HG02884 (cell line): Measurements from ENCODE around the gene TNFAIP8L1.
A peak's percentile ranks its signal among the peaks of the same experiment; 100 is the strongest.

Experiments
- ATAC-seq: cut with Tn5 transposase; IDR thresholded peaks from one replicate; pipeline ENCODE4 v1.9.1; 2021; ENCODE audit warnings: mild to moderate bottlenecking, moderate library complexity; ENCODE audit not compliant: unreplicated experiment

The TNFAIP8L1 gene

DNA sequence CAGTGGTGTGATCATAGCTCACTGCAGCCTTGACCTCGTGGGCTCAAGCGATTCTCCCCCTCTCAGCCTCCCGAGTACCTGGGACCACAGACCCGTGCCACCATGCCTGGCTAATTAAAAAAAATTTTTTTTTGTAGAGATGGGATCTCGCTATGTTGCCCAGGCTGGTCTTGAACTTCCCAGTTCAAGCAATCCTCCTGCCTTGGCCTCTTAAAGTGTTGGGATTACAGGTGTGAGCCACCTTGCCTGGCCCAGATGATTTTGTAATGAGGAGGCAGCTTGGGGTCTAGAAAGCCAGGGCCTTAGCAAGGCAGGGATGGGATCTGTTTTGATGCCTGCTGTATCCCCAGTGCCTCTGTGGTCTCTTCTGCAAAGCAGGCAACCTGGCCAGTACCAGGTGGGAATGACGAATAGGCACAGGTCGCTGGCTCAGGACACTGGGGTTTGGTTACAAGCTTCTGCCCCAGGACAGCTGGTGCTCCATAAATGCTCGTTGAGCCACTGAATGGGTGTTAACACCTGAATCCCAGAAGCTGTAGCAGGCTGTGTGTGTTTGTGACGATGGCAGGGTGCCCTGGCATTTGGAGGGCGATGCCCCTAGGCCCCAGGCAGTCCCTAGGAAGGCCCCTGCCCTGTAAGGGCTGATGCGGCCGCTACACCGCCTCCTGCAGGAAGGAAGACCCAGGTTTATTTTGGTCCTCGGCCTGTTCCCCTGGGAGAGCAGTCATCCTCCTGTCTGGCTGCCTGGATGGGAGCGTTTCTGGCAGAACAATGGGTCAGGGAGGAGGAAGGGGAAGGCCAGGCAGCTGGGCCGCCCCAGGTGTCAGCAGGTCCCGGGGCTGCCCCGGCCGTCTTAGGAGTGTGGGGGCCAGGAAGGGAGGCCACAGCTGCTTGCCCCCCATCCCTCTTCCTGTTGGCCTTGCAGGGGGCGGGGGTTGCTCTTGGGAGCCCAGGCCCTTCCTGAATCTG, 8.6 kb downstream of the TNFAIP8L1 start:
- ATAC-seq: no peak

DNA sequence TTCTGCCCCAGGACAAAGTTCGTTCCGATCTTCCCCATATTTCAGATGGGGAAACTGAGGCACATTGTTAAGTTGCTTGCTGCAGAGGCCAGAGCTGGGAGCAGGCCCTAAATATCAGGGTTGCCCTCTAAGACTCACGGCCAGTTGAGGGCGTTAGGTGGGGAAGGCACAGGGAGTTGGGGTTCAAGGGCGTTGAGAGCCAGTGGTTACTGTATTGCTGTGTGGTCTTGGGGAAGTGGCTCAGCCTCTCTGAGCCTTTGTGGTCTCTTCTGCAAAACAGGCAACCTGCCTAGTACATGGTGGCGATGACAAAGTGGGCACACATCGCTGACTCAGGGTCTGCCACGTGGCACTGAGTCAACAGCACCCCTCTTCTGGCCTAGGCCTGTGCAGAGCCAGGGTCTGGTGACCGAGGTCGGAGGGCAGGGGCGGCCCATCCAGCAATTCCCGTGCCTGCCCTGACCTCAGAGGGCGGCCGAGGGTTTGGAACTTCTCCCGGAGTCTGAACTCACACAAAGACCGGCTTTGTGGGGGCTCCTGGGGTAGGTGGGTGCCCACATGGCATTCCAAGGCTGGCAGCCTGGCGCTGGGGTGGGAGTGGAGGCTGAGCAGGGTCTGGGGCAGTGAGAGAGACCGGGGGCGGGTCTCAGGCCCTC, 10.2 kb downstream of the TNFAIP8L1 start:
- no peak for ATAC-seq

DNA sequence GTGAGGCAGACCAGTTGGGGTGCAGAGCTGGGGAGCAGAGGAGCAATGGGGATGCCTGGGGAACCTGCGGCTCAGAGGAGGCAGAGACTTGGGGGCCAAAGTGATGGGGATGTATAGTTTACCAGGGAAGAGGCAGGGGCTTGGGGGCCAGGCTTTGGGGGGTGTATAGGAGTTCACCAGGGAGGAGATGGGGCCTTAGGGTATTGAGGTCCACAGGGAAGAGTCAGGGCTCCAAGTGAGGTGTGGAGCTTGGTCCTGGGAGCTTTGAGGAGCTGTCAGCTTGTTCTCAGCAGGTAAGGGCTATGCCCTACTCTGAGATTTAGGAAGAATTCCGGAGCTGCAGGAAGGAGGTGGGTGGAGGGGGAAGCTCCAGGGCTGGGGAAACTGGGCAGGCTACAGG, 10.8 kb downstream of the TNFAIP8L1 start:
- ATAC-seq: no peak

DNA sequence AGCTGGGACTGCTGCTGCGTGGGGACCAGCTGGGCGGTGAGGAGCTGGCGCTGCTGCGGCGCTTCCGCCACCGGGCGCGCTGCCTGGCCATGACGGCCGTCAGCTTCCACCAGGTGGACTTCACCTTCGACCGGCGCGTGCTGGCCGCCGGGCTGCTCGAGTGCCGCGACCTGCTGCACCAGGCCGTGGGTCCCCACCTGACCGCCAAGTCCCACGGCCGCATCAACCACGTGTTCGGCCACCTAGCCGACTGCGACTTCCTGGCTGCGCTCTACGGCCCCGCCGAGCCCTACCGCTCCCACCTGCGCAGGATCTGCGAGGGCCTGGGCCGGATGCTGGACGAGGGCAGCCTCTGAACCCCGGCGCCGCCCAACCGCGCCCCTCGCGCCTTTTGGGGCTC, 12.8 kb downstream of the TNFAIP8L1 start:
- no peak for ATAC-seq

DNA sequence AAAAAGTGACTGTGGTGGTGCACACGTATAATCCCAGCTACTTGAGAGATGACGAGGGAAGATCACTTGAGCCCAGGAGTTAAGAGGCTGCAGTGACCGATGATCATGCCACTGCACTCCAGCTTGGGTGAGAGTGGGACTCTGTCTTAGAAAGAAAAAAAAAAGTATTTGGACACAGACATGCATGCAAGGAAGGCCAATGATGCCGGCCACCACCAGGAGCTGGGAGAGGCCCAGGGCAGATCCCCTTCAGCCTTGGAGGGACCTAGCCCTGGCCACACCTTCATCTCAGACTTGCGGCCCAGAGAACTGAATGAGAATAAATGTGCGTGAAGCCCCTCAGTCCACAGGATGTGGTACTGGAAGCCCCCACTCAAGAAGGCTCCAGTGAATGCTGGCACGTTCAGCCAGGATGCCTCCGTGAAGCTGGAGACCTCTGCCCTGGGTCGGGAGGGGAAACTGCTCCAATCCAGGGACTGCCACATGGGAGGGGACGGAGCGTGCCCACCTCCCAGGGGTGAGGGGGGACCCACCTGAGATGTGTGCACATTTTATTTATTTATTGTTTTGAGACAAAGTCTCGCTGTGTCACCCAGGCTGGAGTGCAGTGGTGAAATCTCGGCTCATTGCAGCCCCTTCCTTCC, 14.6 kb downstream of the TNFAIP8L1 start:
- ATAC-seq: no peak

DNA sequence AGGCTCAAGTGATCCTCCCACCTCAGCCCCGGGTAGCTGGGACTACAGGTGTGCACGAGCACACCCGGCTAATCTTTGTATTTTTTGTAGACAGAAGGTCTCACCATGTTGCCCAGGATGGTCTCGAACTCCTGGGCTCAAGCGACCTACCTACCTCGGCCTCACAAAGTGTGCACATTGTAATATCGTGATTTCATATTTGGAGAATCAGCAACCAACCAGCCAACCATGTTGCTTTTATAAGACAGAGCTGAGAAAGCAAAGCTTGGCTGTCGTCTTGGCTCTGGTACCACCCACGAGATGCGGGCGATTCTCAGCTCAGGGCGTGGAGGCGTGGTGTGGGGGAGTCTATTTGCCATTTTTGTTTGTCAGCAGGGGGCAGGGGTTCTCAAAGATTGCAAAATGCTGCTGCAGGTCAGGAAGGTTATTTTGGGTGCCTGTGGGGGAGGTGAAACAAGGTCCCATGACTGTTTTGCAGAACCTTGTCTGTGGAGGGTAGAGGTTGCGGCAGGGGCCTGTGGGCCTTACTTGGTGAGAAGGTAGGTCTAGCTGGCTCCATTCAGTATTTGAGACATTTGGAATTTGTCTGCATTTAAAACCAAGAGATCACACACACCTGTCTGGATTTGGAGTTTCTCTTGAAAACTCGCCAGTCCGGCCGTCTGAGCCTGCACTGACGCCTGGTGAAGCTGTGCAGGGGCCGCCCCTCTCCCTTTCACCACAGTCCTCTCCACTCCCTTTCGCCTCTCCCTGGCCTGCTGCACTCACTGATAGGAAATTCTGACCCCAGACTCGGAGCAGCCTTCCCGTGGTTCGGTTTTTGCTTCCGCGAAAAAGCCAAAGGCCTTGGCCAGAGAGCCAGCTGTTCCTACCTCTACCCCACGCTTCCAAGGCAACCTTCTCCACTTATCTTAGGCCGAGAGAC, 15.4 kb downstream of the TNFAIP8L1 start:
- no peak for ATAC-seq

GRCh38 chr19:4656102-4656501, 16.8 kb downstream of the TNFAIP8L1 start:
- no peak for ATAC-seq

- ATAC-seq: no peak
Observed at GRCh38 chr19:4657262-4657661, 17.9 kb downstream of the TNFAIP8L1 start.

DNA sequence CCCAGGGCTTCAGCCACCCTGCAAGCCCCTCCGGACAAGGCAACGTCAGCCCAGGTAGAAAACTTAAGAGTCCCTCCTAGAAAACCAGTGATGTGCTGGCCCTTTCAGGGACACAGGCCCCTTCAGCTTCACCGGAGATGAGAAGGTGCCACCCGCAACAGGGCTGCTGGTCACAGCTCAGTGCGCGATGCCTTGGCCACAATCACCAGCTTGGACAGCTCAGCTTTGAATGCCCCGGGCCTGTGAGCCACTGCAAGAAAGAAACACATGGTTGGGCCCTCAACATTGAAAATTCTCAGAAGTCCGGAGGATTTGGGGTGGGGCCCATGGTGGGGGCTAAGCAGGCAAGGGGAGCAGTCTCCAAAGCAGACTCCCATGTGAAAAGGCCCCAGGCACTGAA, 18.5 kb downstream of the TNFAIP8L1 start:
- ATAC-seq: no peak

GRCh38 chr19:4660181-4660791, 21.0 kb downstream of the TNFAIP8L1 start:
- ATAC-seq: no peak

- ATAC-seq: no peak
Observed at GRCh38 chr19:4660993-4661392, 21.7 kb downstream of the TNFAIP8L1 start.

DNA sequence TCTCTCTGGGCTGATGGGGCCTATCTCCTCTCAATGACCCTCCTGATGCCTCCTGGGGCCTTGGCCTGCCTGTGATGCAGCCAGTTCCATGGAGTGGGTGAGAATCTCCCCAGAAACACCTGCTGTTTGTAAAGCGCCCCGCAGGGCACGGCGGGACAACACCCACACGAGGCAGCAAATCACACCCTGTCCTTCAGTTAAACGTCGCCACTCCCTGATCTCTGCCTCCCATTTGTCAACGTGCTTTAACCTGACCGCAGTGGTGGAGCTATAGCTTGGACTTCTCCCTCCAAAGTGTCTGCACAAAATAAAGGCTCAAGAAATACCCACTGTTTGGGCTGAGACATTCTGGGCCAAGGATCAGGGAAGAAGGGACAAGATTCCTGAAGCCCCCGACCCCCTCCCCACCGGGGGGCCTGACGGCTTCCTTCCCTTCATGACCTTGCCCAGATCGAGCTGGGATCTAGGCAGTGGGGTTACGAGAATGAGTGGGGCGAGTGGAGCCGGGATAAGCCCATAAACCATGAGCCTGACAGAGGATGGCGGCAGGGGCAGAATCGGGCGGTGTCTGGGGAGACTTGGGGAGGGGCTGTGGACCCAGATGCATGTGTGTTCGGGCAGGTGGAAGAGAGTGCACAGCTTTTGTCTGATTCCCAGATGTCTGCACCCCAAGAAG, 22.8 kb downstream of the TNFAIP8L1 start:
- ATAC-seq: no peak

- ATAC-seq: no peak
Observed at GRCh38 chr19:4662812-4663211, 23.5 kb downstream of the TNFAIP8L1 start.

- no peak for ATAC-seq
Observed at GRCh38 chr19:4664642-4665041, 25.3 kb downstream of the TNFAIP8L1 start.

GRCh38 chr19:4669723-4670480, 30.6 kb downstream of the TNFAIP8L1 start, which contains the start of gene MYDGF:
TSS of gene MYDGF (minus strand) at chr19:4670342. CDS start at chr19:4670334, 8 bp downstream.
- ATAC-seq: peak; percentile 74

DNA sequence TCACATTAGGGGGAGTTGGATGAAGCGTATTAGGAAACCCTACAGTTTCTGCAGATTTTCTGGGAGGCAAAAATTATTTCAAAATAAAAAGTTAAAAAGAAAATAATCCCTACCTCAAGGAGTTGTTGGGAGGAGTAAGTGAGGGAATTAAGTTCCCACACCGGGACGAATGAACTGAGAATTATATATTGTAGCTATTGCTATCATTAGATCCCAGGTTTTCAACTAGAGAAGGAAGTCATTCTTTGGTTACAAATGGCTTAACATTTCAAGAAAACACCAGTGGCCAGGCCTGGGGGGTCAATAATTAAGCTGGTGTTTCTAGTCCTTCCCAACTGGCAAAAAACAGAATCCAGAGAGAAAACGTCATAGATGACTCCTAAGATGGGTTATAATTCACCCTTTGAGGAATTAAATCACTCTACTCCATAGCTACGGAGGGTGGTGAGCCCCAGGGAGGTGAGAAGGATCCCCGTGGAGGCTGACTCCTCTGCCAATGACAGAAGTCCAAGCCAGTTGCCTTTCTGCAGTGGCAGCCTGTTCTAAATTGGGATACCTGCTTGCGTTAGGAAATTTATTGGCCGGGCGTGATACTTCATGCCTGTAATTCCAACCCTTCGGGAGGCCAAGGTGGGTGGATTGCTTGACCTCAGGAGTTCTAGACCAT, 32.0 kb downstream of the TNFAIP8L1 start:
- no peak for ATAC-seq

- no peak for ATAC-seq
Observed at GRCh38 chr19:4673216-4673615, 33.9 kb downstream of the TNFAIP8L1 start.

- ATAC-seq: no peak
Observed at GRCh38 chr19:4673726-4674125, 34.4 kb downstream of the TNFAIP8L1 start.
